Endothelial cell of umbilical vein (primary cell): ENCODE measurements around the gene DRC7. TPM values are rescaled to one million over a fixed set of nuclear protein-coding genes. Genes with fewer than 3 reads are reported as not detected.

Experiments used
- BruUV-seq: library from RNA; stranded (reverse); fragments of 400-500 nt; replicated peaks from 2 replicates; lab custom pipeline; 2021; lab: Mats Ljungman, UMichigan
- CTCF ChIA-PET: fragments of 300-600, 350-600 bp; sonication (Branson Sonifier 250); formaldehyde crosslinking; loops from one replicate; lab custom pipeline; 2021; ENCODE audit warnings: antibody characterized with exemption, inconsistent platforms; lab: Charles Lee
- POLR2A ChIA-PET: fragments of 300-600, 350-600 bp; sonication (Branson Sonifier 250); formaldehyde crosslinking; loops from one replicate; lab custom pipeline; 2021; ENCODE audit warnings: antibody characterized with exemption, inconsistent platforms; lab: Charles Lee
- DNase-seq: peaks from one replicate; pipeline ENCODE4 v3.0.0-alpha.2; 2011; ENCODE audit warnings: low read depth, low spot score
- FAIRE-seq: peaks from 2 replicates; lab custom pipeline; 2011; peaks lifted over from hg19 to GRCh38; lab: Jason Lieb, UNC
- H2AFZ ChIP-seq: 2 replicates; pipeline ENCODE4 v1.6.0; 2012; ENCODE audit warnings: low read depth, low read length, control low read depth, inconsistent platforms
- H3K27ac ChIP-seq: 2 replicates; pipeline ENCODE4 v1.5.1; 2011; ENCODE audit warnings: low read depth, mild to moderate bottlenecking, control low read depth, low read length, moderate library complexity; ENCODE audit not compliant: insufficient read depth
- H3K27me3 ChIP-seq, 2 experiments: 2 replicates each; pipeline versions ENCODE4 v1.6.0 to v1.6.1; 2011; ENCODE audit warnings: low read length in 2 of 2, mixed read lengths in 1 of 2; ENCODE audit not compliant: control insufficient read depth in 2 of 2, insufficient read depth in 2 of 2
- H3K36me3 ChIP-seq, 2 experiments: 2 replicates in 1 of 2; 3 replicates in 1 of 2; pipeline ENCODE4 v1.5.1; 2011; ENCODE audit warnings: low read length in 2 of 2, mild to moderate bottlenecking in 1 of 2, moderate library complexity in 1 of 2; ENCODE audit not compliant: control insufficient read depth in 2 of 2, insufficient read depth in 2 of 2; ENCODE audit errors: extremely low read depth in 1 of 2
- H3K4me1 ChIP-seq: 3 replicates; pipeline ENCODE4 v1.5.1; 2011; ENCODE audit warnings: mild to moderate bottlenecking, low read length; ENCODE audit not compliant: control insufficient read depth, insufficient read depth; ENCODE audit errors: extremely low read depth
- H3K4me2 ChIP-seq: 2 replicates; pipeline ENCODE4 v1.6.1; 2011; ENCODE audit warnings: low read length, control low read depth, mixed read lengths; ENCODE audit not compliant: insufficient read depth
- H3K4me3 ChIP-seq, 3 experiments: fragments of 200-600 bp in 1 of 3; sonication (generic), shearing (Covaris generic) in 1 of 3; replicated peaks in 1 of 3; 2 replicates each; pipeline ENCODE4 v1.5.1; 2011 to 2016; ENCODE audit warnings: control low read depth in 3 of 3, low read length in 3 of 3, mild to moderate bottlenecking in 2 of 3, inconsistent platforms in 1 of 3, low read depth in 1 of 3, moderate library complexity in 1 of 3; ENCODE audit not compliant: insufficient read depth in 1 of 3
- H3K79me2 ChIP-seq: 2 replicates; pipeline ENCODE4 v1.6.0; 2012; ENCODE audit warnings: low read length, inconsistent platforms; ENCODE audit not compliant: control insufficient read depth, insufficient read depth
- H3K9ac ChIP-seq: replicated peaks from 2 replicates; pipeline ENCODE3; 2011; ENCODE audit warnings: low read length, control low read depth; ENCODE audit not compliant: insufficient read depth; ENCODE audit errors: extremely low read depth
- H3K9me1 ChIP-seq: replicated peaks from 3 replicates; pipeline ENCODE4 v1.6.0; 2011; ENCODE audit warnings: mild to moderate bottlenecking, low read length; ENCODE audit not compliant: control insufficient read depth, insufficient read depth; ENCODE audit errors: extremely low read depth
- H3K9me3 ChIP-seq: replicated peaks from 2 replicates; pipeline ENCODE4 v1.5.1; 2012; ENCODE audit warnings: low read length, inconsistent platforms; ENCODE audit not compliant: control insufficient read depth, insufficient read depth
- H4K20me1 ChIP-seq: replicated peaks from 2 replicates; pipeline ENCODE3; 2011; ENCODE audit warnings: mild to moderate bottlenecking, low read length; ENCODE audit not compliant: control insufficient read depth, insufficient read depth; ENCODE audit errors: extremely low read depth
- EZH2 ChIP-seq: IDR thresholded peaks from 2 replicates; pipeline ENCODE4 v1.6.1; 2012; ENCODE audit warnings: borderline replicate concordance, low read depth, mild to moderate bottlenecking, moderate library complexity, low read length, inconsistent platforms; ENCODE audit not compliant: severe bottlenecking
- FOS ChIP-seq: IDR thresholded peaks from 2 replicates; pipeline ENCODE4 v1.6.1; 2011; ENCODE audit warnings: mild to moderate bottlenecking, low read length, moderate library complexity, borderline replicate concordance; ENCODE audit not compliant: insufficient read depth
- GATA2 ChIP-seq: IDR thresholded peaks from 2 replicates; pipeline ENCODE4 v1.7.0; 2011; ENCODE audit warnings: low read depth, mild to moderate bottlenecking, moderate library complexity, mixed read lengths, low read length; ENCODE audit not compliant: insufficient read length, insufficient read depth
- JUN ChIP-seq: IDR thresholded peaks from 2 replicates; pipeline ENCODE4 v1.6.1; 2011; ENCODE audit warnings: borderline replicate concordance, low read depth; ENCODE audit not compliant: insufficient read length, insufficient read depth
- MAX ChIP-seq: IDR thresholded peaks from 2 replicates; pipeline ENCODE4 v1.6.1; 2011; ENCODE audit not compliant: insufficient read depth, insufficient read length
- MYC ChIP-seq: IDR thresholded peaks from one replicate; pipeline ENCODE4 v1.6.1; 2011; ENCODE audit warnings: mild to moderate bottlenecking, low read depth, low read length
- POLR2A ChIP-seq: IDR thresholded peaks from 2 replicates; pipeline ENCODE4 v1.6.1; 2012; ENCODE audit warnings: low read depth, mild to moderate bottlenecking, control low read depth, low read length
- POLR2AphosphoS5 ChIP-seq: IDR thresholded peaks from 2 replicates; pipeline ENCODE4 v1.6.1; 2012; ENCODE audit warnings: low read depth, mild to moderate bottlenecking, control low read depth, low read length, moderate library complexity; ENCODE audit not compliant: insufficient read depth
- dilution Hi-C: fragments of 300-500 bp; cut with MboI; formaldehyde crosslinking; loops from one replicate; pipeline ENCODE4 v1.15.0; 2019; ENCODE audit warnings: low sequenced_read_pairs; ENCODE audit not compliant: extremely low pct_ligation_motif_present
- intact Hi-C: fragments of 100-400 bp; cut with micrococcal nuclease; formaldehyde crosslinking; loops from one replicate; pipeline ENCODE4 v1.10.0; 2022
- polyA plus RNA-seq, 4 experiments: library from polyadenylated mRNA; depleted of rRNA in 3 of 4; stranded (reverse) in 3 of 4; unstranded in 1 of 4; fragments of >200 nt; gene quantifications; 2 replicates each; pipeline versions ENCODE4 v1.2.1 to v1.2.3, GENCODE V29; 2011 to 2012; ENCODE audit warnings: missing spikeins in 1 of 4
- total RNA-seq: library from RNA; stranded (reverse); gene quantifications from 2 replicates; pipeline ENCODE4 v1.2.3, GENCODE V29; 2021
- TF ChIP-seq, protein P1 (sequence below), 2 donors: IDR thresholded peaks; 1 replicate in 1 of 2; 2 replicates in 1 of 2; pipeline ENCODE4 v1.5.1; 2011; ENCODE audit warnings: low read length in 2 of 2, mild to moderate bottlenecking in 2 of 2, moderate library complexity in 2 of 2, control low read depth in 1 of 2, inconsistent platforms in 1 of 2, low read depth in 1 of 2; ENCODE audit not compliant: insufficient read depth in 1 of 2; ENCODE audit errors: extremely low read depth in 1 of 2

DRC7 gene
- total and polyA plus RNA-seq, 2 donors (not counting 3 experiments of a cell fraction or from before 2014, with no cell fraction given), result 0.13 to 0.77 TPM

DNA sequence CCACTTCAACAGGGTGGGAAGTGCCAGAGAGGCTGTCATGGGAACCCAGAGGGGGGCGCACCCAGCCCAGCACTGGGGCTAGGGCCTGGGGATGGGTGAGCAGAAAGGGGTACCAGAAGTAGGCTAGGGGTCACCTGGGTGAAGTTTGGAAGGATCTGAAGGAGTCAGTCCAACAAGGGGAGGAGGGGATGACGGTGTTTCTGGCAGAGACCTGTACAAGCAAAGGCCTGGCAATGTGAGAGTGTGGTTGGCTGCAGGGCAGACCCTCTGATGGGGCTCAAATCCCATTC is 27.5 kb downstream of the DRC7 start:
- CTCF ChIA-PET, result interaction anchor here (1.3 to 4.4 kb wide), 5 partner anchors 67 to 282 kb away, joined by 3 to 63 read pairs (median 5); no protein-coding TSS in a partner anchor

More for the DNA sequence above, 27.5 kb downstream of the DRC7 start:
- no TSS peak for BruUV-seq
- TF ChIP-seq POLR2A (no peak), EZH2 (no peak), MAX (no peak), GATA2 (no peak), POLR2AphosphoS5 (no peak), MYC (no peak), FOS (no peak), JUN (no peak)
- TF ChIP-seq, protein P1, sequence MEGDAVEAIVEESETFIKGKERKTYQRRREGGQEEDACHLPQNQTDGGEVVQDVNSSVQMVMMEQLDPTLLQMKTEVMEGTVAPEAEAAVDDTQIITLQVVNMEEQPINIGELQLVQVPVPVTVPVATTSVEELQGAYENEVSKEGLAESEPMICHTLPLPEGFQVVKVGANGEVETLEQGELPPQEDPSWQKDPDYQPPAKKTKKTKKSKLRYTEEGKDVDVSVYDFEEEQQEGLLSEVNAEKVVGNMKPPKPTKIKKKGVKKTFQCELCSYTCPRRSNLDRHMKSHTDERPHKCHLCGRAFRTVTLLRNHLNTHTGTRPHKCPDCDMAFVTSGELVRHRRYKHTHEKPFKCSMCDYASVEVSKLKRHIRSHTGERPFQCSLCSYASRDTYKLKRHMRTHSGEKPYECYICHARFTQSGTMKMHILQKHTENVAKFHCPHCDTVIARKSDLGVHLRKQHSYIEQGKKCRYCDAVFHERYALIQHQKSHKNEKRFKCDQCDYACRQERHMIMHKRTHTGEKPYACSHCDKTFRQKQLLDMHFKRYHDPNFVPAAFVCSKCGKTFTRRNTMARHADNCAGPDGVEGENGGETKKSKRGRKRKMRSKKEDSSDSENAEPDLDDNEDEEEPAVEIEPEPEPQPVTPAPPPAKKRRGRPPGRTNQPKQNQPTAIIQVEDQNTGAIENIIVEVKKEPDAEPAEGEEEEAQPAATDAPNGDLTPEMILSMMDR (IDR thresholded peaks at IDR 0.05; ENCODE audit: extremely low read depth in 1 of 2, insufficient read depth in 1 of 2, low read depth in 1 of 2, low read length in 2 of 2), result no peak
- POLR2A ChIA-PET, result no interaction called here
- dilution Hi-C loops (no loop called here), intact Hi-C loops (no loop called here)
- Histone ChIP-seq H3K9me3 (no peaks in the 10 kb centered on the region), H3K79me2 (no peaks in the 10 kb centered on the region), H2AFZ (no peak overlapping the region), H3K9ac (no peak overlapping the region), H3K27me3 (no peaks in the 10 kb centered on the region), H3K4me1 (no peaks in the 10 kb centered on the region), H4K20me1 (no peaks in the 10 kb centered on the region), H3K9me1 (no peaks in the 10 kb centered on the region), H3K27ac (no peak overlapping the region), H3K4me3 (no peak overlapping the region), H3K4me2 (no peak overlapping the region), H3K36me3 (no peaks in the 10 kb centered on the region)
- FAIRE-seq (no peak), DNase-seq (no peak)
